GM12874 (cell line): Measurements from ENCODE around the gene GPR162.

Experiments used
- TF ChIP-seq, protein P1 (sequence below): IDR thresholded peaks from 2 replicates; pipeline ENCODE4 v1.5.1; 2011; ENCODE audit warnings: low read depth, mild to moderate bottlenecking, control low read depth, low read length, moderate library complexity; ENCODE audit not compliant: insufficient read depth

The GPR162 gene

DNA sequence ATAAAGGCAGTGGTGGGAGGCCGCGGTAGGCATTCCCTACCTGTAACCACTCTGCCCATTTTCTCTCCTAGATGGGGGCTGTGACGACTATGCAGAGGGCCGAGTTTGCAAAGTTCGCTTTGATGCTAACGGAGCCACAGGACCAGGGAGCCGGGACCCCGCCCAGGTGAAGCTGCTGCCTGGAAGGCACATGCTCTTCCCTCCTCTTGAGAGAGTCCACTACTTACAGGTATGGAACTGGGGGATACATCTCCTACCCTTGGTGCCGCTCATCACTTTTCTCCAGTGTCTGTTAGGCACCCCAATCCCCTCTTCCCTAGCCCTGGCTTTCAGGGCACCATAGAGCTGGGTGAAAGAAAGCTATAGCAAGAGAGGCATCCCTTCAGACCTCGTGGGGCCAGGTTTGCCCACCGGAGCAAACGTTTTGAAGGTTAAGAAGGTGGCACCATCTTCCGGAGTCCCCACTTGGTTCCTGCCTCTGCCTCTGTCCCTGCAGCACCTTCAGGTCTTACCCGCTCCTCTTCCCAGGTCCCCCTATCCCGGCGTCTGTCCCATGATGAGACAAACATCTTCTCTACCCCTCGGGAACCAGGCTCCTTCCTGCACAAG is 4.6 kb downstream of the GPR162 start:
- TF ChIP-seq, protein P1, sequence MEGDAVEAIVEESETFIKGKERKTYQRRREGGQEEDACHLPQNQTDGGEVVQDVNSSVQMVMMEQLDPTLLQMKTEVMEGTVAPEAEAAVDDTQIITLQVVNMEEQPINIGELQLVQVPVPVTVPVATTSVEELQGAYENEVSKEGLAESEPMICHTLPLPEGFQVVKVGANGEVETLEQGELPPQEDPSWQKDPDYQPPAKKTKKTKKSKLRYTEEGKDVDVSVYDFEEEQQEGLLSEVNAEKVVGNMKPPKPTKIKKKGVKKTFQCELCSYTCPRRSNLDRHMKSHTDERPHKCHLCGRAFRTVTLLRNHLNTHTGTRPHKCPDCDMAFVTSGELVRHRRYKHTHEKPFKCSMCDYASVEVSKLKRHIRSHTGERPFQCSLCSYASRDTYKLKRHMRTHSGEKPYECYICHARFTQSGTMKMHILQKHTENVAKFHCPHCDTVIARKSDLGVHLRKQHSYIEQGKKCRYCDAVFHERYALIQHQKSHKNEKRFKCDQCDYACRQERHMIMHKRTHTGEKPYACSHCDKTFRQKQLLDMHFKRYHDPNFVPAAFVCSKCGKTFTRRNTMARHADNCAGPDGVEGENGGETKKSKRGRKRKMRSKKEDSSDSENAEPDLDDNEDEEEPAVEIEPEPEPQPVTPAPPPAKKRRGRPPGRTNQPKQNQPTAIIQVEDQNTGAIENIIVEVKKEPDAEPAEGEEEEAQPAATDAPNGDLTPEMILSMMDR = no peak

DNA sequence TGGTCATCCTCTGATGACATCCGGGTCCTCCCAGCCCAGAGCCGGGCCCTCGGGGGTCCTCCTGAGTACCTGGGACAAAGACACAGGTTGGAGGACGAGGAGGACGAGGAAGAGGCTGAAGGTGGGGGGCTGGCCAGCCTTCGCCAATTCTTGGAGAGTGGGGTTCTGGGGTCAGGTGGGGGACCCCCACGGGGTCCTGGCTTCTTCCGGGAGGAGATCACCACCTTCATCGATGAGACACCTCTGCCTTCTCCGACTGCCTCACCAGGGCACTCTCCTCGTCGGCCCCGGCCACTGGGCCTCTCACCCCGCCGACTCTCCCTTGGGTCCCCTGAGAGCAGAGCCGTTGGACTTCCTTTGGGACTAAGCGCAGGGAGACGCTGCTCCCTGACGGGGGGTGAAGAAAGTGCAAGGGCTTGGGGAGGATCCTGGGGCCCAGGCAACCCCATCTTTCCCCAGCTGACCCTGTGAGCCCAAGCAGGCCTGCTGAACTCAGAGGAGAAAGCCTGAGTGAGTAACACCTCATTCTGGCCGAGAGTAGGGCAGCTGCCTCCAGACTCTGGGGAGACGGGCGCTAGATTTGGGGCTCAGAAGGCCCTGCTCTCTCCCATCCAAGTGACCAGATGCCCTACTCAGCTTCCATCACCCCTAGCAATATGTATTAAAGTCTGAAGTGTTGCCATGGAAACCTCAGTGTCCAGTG is 5.3 kb downstream of the GPR162 start:
- TF ChIP-seq, protein P1 = no peak

DNA sequence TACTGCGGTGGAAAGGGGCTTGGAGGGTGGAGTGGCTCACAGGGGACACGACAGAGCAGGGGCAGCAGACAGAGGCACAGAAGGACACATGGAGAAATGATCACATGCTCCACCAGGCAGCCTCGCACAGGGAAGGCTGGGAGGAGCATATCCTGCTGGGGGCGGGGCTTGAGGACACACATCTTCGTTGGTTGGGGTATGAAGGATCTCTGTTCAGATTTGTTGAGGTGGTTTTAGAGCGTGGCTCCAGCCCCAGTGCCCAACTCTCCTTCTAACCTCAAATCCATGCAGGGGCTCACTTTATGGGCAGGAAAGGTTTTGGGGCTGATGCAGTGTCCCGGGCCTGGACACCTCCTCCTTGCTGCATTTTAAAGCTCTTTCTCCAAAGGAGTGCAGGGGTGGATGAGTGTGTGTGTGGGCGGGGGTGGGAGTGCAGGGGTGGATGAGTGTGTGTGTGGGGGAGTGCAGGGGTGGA is 5.9 kb downstream of the GPR162 start:
- TF ChIP-seq, protein P1 = no peak

DNA sequence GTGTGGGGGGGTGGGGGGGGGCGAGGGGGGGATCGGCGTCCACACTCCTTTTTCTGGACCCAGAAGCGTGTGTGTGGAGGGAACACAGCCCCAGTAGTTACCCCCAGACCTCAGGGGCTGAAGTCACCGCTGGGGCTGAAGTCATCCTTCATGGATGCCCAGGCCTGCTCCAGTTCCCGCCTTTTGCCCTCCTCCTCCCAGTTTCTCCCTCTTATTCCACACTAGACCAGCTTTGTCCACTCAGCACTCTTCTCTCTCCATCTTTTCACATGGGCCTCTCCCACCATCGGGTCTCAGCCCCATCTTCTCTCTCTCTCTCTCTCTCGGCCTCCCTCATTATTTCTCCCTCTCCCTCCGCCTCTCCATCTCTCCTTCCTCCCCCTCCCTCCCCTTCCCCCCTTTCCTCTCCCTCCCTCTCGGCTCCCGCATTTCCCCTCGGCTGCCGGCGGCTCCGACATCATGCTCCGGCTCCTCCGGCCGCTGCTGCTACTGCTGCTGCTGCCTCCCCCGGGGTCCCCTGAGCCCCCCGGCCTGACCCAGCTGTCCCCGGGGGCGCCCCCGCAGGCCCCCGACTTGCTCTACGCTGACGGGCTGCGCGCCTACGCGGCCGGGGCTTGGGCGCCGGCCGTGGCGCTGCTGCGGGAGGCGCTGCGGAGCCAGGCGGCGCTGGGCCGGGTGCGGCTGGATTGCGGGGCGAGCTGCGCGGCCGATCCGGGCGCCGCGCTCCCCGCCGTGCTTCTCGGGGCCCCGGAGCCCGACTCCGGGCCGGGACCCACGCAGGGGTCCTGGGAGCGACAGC is 6.6 kb downstream of the GPR162 start, which contains the start of gene P3H3:
Gene P3H3, plus strand, starts transcription at position 426 of the 799 bp plus-strand sequence. Its CDS starts 34 bp downstream, at position 460.
- TF ChIP-seq, protein P1 = no peak

DNA sequence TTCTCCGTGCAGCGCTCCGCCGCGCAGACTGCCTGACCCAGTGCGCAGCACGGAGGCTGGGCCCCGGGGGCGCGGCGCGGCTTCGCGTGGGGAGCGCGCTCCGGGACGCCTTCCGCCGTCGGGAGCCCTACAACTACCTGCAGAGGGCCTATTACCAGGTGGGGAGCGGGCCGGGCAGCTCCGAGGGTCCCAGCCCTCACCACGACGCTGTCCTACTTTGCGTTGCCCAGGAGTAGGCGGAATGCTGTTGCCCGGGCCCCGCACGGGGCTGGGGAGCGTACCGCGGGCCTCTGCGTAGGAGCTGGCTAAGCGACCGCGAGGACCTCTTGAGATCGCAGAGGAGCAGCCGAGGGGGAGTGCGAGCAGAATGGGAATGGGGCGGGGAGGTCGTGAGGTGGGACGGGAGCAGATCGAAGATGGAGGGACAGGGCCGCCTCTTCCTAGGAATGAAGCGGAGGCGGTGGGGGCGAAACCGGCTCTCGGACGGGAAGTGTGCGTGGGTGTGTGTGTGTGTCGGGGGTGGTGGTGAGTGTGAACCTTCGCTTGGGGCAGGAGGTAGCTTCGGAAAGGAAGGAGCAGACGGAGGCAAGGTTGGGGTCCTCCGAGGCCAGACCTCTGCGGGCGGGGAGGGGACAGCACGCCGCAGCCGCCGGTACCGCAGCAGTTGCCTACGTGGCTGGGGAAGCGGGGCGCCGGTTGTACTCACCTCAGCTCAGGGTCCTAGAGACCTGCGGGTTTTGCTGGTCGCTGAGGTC is 7.3 kb downstream of the GPR162 start:
- TF ChIP-seq, protein P1 = no peak

DNA sequence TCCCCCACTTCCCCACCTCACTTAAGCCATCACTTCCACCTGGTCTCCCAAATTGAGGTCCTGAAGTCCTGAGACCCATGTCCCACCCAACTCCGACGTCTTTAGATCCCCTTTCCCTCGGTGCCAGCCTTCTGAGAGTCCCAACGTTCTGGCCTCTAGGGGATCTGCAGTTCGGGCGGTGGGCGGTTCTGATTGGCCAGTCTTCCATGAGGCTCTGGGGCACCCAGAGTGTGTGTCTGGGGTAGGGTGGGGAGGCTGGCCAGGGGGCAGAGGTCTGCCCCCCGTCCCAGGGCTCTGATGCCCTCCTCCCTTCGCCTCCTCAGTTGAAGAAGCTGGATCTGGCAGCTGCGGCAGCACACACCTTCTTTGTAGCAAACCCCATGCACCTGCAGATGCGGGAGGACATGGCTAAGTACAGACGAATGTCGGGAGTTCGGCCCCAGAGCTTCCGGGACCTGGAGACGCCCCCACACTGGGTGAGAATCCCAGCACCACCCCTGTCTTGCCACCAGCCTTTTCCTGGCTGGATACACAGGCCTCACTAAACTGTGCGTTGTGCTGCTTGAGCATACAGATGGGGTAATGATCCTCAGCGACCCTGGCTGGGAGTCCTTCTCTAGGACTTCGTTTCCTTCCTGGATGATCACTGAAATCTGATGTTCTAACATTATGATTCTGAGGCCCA is 8.1 kb downstream of the GPR162 start:
- TF ChIP-seq, protein P1 = no peak
